ENCODE data around the gene TBX2. TPM values are rescaled to one million over a fixed set of nuclear protein-coding genes. Genes with fewer than 3 reads are reported as not detected.
"Not testable (repeated sequence)": the region's sequence is repeated elsewhere in the genome, so short reads cannot be mapped to it uniquely, and the experiment has no call there.

The TBX2 gene
- total RNA-seq, result 2.5 TPM

DNA sequence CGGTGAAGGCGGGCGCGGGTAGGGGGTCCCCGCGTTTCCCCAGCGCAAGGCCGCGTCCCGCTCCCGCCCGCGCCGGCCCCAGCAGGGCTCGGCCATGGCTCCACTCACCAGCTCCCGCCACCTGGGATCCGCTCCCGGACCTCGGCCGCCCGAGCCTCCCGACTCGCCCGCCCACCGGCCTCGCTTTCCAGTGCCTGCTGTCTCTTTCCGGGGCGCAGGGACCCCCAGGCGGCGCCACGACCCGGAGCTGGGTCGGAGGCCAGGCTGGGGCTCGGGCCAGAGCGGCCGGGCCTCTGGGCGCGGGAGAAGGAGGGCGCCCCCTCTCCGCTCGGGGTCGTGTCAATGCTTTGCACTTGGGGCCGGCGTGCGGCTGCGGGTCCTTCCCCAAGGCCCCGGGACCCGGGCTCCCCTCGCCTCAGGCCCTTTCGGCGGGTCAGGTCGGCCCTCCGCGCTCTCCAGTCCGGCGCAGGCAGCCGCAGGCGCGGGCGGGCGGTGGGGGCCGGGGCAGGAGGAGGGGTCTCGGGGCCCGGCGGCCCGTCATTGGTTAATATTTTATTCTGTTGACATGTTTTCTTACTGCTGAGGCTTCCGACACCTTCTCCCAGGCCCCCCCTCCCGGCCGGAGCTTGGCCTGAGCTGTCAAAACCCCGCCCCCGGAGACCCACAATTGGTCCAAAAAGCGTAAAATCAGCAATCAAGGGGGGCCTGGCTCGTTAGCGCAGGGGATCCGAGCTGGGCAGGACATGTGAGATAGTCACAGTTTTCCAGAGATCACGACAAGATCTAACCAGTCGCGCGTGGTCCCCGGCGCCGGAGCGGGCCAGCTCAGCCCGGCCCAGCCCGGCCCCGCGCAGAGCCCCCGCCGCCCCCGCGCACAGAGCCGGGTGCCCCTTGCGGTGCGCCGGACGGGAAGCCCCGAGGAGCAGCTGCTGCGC lies at the start of gene TBX2:
Gene TBX2 (plus strand): TSS at position 713 of the 935 bp plus-strand sequence. CDS start 334 bp downstream, outside the sequence.
- peak; percentile 53 for DNase-seq

DNA sequence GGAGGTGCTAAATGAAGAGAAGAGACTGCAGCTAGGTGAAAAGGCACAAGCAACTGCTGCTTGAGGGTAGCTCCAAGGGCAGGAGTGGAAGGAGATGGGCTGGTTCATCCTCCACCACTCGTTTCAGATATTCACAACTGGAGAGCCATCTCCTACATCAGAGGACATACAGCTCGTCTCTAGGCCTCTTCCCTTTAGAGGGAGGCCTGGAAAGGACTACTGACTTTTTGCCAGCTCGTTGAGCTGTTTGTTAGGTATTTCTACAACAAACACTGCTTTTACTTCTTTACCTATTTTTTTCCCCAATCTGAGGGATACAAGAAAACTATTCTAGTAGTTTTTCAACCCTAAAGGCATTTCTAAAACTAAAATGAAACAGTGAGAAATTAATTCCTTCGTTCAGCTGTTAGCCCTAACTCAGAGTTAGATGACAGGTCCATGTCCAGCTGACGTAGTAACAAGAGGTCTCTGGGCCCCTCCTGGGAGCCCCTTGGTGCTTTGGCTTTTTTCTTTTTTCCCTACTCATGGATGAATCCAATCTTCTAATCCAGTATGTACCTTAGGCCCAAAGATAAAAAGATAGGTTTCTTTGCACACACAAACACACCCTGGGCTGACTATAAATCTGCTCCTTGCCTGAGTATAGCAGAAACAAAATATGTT lies 47.8 kb upstream of the TBX2 start:
- DNase-seq, result no peak

GRCh38 chr17:61352408-61352770 lies 47.3 kb upstream of the TBX2 start:
- DNase-seq, result no peak

DNA sequence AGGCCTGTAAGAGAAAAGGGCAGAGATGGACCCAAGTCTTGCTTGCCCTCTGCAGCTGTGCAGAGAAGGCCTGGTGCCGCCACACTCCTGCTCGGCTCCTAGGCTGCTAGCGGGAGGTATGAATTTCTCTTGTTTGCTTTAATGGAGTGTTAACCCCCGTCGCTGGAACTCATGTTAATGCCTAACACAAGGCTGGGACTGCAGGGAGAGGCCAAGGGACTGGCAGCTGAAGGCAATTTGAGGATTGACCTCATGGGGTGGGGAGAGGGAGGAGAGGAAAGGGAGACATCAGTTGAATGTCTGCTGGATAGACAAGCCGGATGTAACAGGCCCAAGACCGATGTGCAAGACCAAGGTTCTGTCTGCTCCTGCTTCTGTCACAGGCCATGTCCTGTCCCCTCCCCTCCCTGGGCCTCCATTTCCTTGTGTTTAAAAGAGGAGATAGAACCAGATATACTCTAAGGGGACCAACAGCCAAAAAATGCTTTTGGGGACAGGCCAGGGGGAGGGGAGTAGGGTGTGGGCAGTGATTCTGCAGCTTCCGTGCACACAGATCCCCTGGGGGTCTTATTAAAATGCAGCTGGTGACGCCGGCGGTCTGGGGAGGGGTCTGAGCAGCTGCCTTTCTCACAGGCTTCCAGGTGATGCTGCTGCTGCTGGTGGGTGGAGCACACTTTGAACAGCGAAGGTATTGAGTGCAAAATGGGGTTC lies 46.7 kb upstream of the TBX2 start:
- no peak for DNase-seq

DNA sequence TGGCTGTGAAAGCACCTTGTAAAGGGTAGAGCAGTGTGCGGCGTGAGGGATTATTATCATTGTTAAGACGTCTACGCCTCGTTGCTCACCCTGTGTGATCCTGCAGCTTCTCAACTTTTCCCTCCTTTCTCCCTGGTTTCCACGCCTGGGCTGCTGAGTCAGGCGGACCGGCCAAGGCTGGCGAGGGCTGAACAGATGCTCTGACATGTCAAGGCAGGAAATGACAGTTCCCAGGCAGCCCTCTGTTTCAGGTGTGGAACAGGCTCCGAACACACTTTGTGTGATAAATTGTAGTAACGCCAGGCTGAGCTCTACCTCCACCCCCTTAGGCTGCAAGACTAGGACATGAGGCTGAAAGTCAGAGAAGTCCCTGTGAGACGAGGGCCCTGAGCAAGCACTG lies 46.0 kb upstream of the TBX2 start:
- no peak for DNase-seq

GRCh38 chr17:61354895-61355874 lies 44.5 kb upstream of the TBX2 start:
- no peak for DNase-seq

- DNase-seq, result not testable (repeated sequence)
Observed at GRCh38 chr17:61357061-61357460, 42.6 kb upstream of the TBX2 start.

GRCh38 chr17:61359513-61359912 lies 40.1 kb upstream of the TBX2 start:
- not testable (repeated sequence) for DNase-seq

GRCh38 chr17:61360318-61360943 lies 39.2 kb upstream of the TBX2 start:
- no peak for DNase-seq

DNA sequence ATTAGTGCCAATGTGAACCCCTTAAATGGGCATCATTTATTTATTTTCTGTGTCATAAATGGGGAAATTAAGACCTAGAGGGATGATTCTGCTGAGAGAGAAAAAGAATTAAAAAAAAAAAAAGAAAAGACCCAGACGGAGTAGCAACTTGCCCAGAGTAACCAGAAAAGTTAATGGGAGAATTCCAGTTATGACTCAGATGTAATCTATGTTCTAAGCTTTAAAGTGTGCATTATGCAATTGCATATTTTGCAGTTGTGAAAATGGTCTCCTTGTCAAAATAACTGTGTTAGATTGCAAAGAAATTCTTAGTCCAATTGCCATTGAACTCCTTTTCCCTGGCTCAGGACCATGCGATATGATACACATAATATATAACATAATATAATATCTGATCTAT lies 38.6 kb upstream of the TBX2 start:
- no peak for DNase-seq

- no peak for DNase-seq
Observed at GRCh38 chr17:61362396-61362795, 37.2 kb upstream of the TBX2 start.

GRCh38 chr17:61362852-61363600 lies 36.6 kb upstream of the TBX2 start:
- DNase-seq, result no peak

DNA sequence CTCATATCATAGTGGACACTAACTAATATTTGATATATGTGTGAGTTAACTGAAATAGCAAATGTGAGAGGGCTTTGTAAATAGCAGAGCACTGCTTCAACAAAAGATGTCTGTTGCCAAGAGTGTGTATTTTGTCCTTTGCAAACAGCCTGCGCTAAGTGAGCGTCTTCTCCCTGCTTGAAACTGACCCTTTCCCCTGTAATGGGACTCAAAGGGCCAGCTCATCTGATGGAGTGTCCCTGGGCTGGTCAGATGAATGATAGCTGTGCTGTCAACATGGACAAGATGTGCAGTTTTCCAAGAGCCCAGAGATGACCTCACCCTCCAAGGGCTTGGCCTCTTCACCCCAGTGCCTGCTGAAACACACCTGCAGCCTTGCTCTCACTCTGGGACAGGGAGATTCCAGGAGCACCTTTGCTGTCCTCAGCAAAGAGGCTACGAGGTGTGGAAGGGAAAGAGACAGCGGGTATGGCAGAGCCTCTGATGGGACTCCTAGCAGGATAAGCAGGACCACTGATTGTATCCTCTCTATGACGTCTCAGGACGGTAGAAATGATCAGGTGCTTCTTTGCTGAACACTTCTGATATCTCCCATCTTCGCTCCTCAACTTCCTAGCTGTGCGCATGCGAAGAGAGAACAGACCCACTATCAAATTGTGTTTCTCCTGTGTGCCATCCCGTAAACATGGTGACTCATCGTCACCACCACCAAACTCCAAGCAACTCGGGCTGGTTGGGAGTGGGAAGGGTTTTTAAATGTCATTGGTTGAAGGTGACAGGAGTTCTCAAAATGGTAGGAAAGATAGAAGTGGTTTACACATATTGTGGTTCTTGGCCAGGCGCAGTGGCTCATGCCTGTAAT lies 35.8 kb upstream of the TBX2 start:
- DNase-seq, result no peak

DNA sequence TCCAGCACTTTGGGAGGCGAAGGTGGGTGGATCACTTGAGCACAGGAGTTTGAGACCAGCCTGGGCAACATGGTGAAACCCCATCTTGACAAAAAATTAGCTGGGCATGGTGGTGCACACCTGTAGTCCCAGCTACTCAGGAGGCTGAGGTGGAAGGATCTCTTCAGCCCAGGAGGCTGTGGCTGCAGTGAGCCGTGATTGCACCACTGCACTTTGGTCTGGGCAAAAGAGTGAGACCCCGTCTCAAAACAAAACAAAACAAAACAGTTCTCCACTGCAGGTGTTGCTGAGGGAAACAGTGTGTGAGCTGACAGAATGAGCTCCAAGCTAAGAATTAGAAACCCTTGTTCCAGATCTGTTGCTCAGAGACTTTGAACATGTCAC lies 35.2 kb upstream of the TBX2 start:
- no peak for DNase-seq

GRCh38 chr17:61366076-61366714 lies 33.4 kb upstream of the TBX2 start:
- no peak for DNase-seq

- DNase-seq, result no peak
Observed at GRCh38 chr17:61366715-61367413, 32.8 kb upstream of the TBX2 start.

- DNase-seq, result no peak
Observed at GRCh38 chr17:61368049-61368831, 31.4 kb upstream of the TBX2 start.
